ENCODE data around the gene SLC41A3. TPM values are rescaled to one million over a fixed set of nuclear protein-coding genes. Genes with fewer than 3 reads are reported as not detected.

The SLC41A3 gene
- total RNA-seq, 1 donor from 2014 or later, result 31.6 TPM

- H3K4me1 ChIP-seq (ENCODE audit: insufficient read depth, low read length), result no peaks in the 10 kb centered on the region
- Mint-ChIP-seq H3K36me3 (ENCODE audit: low read depth, unreplicated experiment) (peaks cover 28% of the 10 kb centered on the region), H3K27ac (ENCODE audit: unreplicated experiment) (no peak overlapping the region), H3K9me3 (ENCODE audit: unreplicated experiment) (peaks cover 5% of the 10 kb centered on the region), H3K4me1 (ENCODE audit: low read depth, unreplicated experiment) (peaks cover 3% of the 10 kb centered on the region), H3K4me3 (ENCODE audit: unreplicated experiment) (no peak overlapping the region), H3K27me3 (ENCODE audit: low read depth, unreplicated experiment) (peaks cover 2% of the 10 kb centered on the region)
- DNase-seq (ENCODE audit: low read depth) (no peak), FAIRE-seq (no peak)
- H3K4me2 ChIP-seq (ENCODE audit: low read length), result no peak overlapping the region
- no peaks in the 10 kb centered on the region for H3K27me3 ChIP-seq (ENCODE audit: insufficient read depth, low read length)
- no peaks in the 10 kb centered on the region for H4K20me1 ChIP-seq (ENCODE audit: insufficient read depth, low read length)
- no peak overlapping the region for H3K9ac ChIP-seq (ENCODE audit: low read length)
- no peaks in the 10 kb centered on the region for H3K79me2 ChIP-seq (ENCODE audit: insufficient read depth, low read length)
- no peak for TF ChIP-seq EZH2 (IDR thresholded peaks at IDR 0.05; ENCODE audit: insufficient read depth, low read length)
- no peak for TF ChIP-seq CTCF (IDR thresholded peaks at IDR 0.05; ENCODE audit: insufficient read depth, low read depth, low read length)
- H3K4me3 ChIP-seq (ENCODE audit: insufficient read depth, low read depth, low read length), result no peak overlapping the region
- H3K36me3 ChIP-seq (ENCODE audit: insufficient read depth, low read length), result peaks cover 10% of the 10 kb centered on the region
- H2AFZ ChIP-seq (ENCODE audit: low read depth, low read length), result no peak overlapping the region
- no peaks in the 10 kb centered on the region for H3K9me3 ChIP-seq (ENCODE audit: insufficient read depth, low read depth, low read length)
- H3K27ac ChIP-seq (ENCODE audit: low read depth, low read length), result no peak overlapping the region
Measured at GRCh38 chr3:126008219-126008618, 75.7 kb downstream of the SLC41A3 start.

GRCh38 chr3:126005951-126006350 lies 78.0 kb downstream of the SLC41A3 start:
- Histone ChIP-seq H3K4me2 (ENCODE audit: low read length) (peak overlapping the region; percentile 20), H3K4me3 (ENCODE audit: insufficient read depth, low read depth, low read length) (no peak overlapping the region), H3K9me3 (ENCODE audit: insufficient read depth, low read depth, low read length) (no peaks in the 10 kb centered on the region), H3K36me3 (ENCODE audit: insufficient read depth, low read length) (peaks cover 4% of the 10 kb centered on the region), H3K27me3 (ENCODE audit: insufficient read depth, low read length) (no peaks in the 10 kb centered on the region), H3K27ac (ENCODE audit: low read depth, low read length) (no peak overlapping the region), H4K20me1 (ENCODE audit: insufficient read depth, low read length) (no peaks in the 10 kb centered on the region), H2AFZ (ENCODE audit: low read depth, low read length) (no peak overlapping the region), H3K79me2 (ENCODE audit: insufficient read depth, low read length) (no peaks in the 10 kb centered on the region), H3K9ac (ENCODE audit: low read length) (no peak overlapping the region), H3K4me1 (ENCODE audit: insufficient read depth, low read length) (no peaks in the 10 kb centered on the region)
- peak; percentile 13 for FAIRE-seq
- Mint-ChIP-seq H3K27ac (ENCODE audit: unreplicated experiment) (no peak overlapping the region), H3K36me3 (ENCODE audit: low read depth, unreplicated experiment) (peaks cover 22% of the 10 kb centered on the region), H3K9me3 (ENCODE audit: unreplicated experiment) (peaks cover 8% of the 10 kb centered on the region), H3K4me1 (ENCODE audit: low read depth, unreplicated experiment) (no peaks in the 10 kb centered on the region), H3K4me3 (ENCODE audit: unreplicated experiment) (no peak overlapping the region), H3K27me3 (ENCODE audit: low read depth, unreplicated experiment) (no peaks in the 10 kb centered on the region)
- DNase-seq (ENCODE audit: low read depth), result peak; percentile 65
- no peak for TF ChIP-seq EZH2 (IDR thresholded peaks at IDR 0.05; ENCODE audit: insufficient read depth, low read length)
- no peak for TF ChIP-seq CTCF (IDR thresholded peaks at IDR 0.05; ENCODE audit: insufficient read depth, low read depth, low read length)

- Mint-ChIP-seq H3K27ac (ENCODE audit: unreplicated experiment) (no peak overlapping the region), H3K36me3 (ENCODE audit: low read depth, unreplicated experiment) (peaks cover 20% of the 10 kb centered on the region), H3K4me3 (ENCODE audit: unreplicated experiment) (no peak overlapping the region), H3K4me1 (ENCODE audit: low read depth, unreplicated experiment) (no peaks in the 10 kb centered on the region), H3K27me3 (ENCODE audit: low read depth, unreplicated experiment) (no peaks in the 10 kb centered on the region), H3K9me3 (ENCODE audit: unreplicated experiment) (peaks cover 7% of the 10 kb centered on the region)
- Histone ChIP-seq H2AFZ (ENCODE audit: low read depth, low read length) (no peak overlapping the region), H3K9me3 (ENCODE audit: insufficient read depth, low read depth, low read length) (no peaks in the 10 kb centered on the region), H3K9ac (ENCODE audit: low read length) (no peak overlapping the region), H3K27me3 (ENCODE audit: insufficient read depth, low read length) (no peaks in the 10 kb centered on the region), H3K27ac (ENCODE audit: low read depth, low read length) (no peak overlapping the region), H3K4me3 (ENCODE audit: insufficient read depth, low read depth, low read length) (no peak overlapping the region), H3K36me3 (ENCODE audit: insufficient read depth, low read length) (peaks cover 4% of the 10 kb centered on the region), H4K20me1 (ENCODE audit: insufficient read depth, low read length) (no peaks in the 10 kb centered on the region), H3K4me1 (ENCODE audit: insufficient read depth, low read length) (no peaks in the 10 kb centered on the region), H3K4me2 (ENCODE audit: low read length) (no peak overlapping the region), H3K79me2 (ENCODE audit: insufficient read depth, low read length) (no peaks in the 10 kb centered on the region)
- no peak for TF ChIP-seq EZH2 (IDR thresholded peaks at IDR 0.05; ENCODE audit: insufficient read depth, low read length)
- no peak for TF ChIP-seq CTCF (IDR thresholded peaks at IDR 0.05; ENCODE audit: insufficient read depth, low read depth, low read length)
- no peak for DNase-seq (ENCODE audit: low read depth)
- no peak for FAIRE-seq
Measured at GRCh38 chr3:126004692-126005091, 79.2 kb downstream of the SLC41A3 start.
